IMR-90 (cell line): ENCODE data around the gene GBP6. TPM values are rescaled to one million over a fixed set of nuclear protein-coding genes. Genes with fewer than 3 reads are reported as not detected.

Experiments
- ATAC-seq: fragments of 200-7000 bp; cut with Tn5 transposase; 2 replicates; pipeline ENCODE4 v1.9.1; 2020; ENCODE audit warnings: low read depth, mild to moderate bottlenecking, moderate library complexity
- BruUV-seq: library from RNA; stranded (reverse); fragments of 400-500 nt; replicated peaks from 2 replicates; lab custom pipeline; 2021; lab: Mats Ljungman, UMichigan
- CTCF ChIA-PET: fragments of 300-600 bp; formaldehyde crosslinking; extraction: SDS; loops from one replicate; lab custom pipeline; 2021; ENCODE audit warnings: antibody characterized with exemption; lab: Yijun Ruan, JAX
- POLR2A ChIA-PET: fragments of 300-600 bp; sonication (Branson Sonifier 250); formaldehyde crosslinking; loops from one replicate; lab custom pipeline; 2022; ENCODE audit warnings: antibody characterized with exemption; ENCODE audit not compliant: unreplicated experiment; lab: Charles Lee
- DNase-seq: peaks from one replicate; pipeline ENCODE4 v3.0.0; 2013
- H2AFZ ChIP-seq: replicated peaks from 2 replicates; pipeline ENCODE3; 2013; ENCODE audit warnings: low read length, mild to moderate bottlenecking; ENCODE audit not compliant: poor library complexity
- H2AK5ac ChIP-seq: 2 replicates; pipeline ENCODE4 v1.6.1; 2013; ENCODE audit warnings: low read depth, low read length, inconsistent platforms
- H2AK9ac ChIP-seq: replicated peaks from 2 replicates; pipeline ENCODE3; 2013; ENCODE audit warnings: mild to moderate bottlenecking, low read depth, low read length, moderate library complexity; ENCODE audit not compliant: poor library complexity
- H2BK120ac ChIP-seq: 2 replicates; pipeline ENCODE4 v1.6.1; 2013; ENCODE audit warnings: low read depth, low read length, inconsistent platforms
- H2BK15ac ChIP-seq: 3 replicates; pipeline ENCODE4 v1.6.1; 2013; ENCODE audit warnings: low read depth, low read length, inconsistent platforms
- H2BK20ac ChIP-seq: 2 replicates; pipeline ENCODE4 v1.6.1; 2013; ENCODE audit warnings: low read depth, mild to moderate bottlenecking, inconsistent platforms, low read length, moderate library complexity
- H2BK5ac ChIP-seq: 2 replicates; pipeline ENCODE4 v1.6.1; 2013; ENCODE audit warnings: mild to moderate bottlenecking, low read depth, low read length, inconsistent platforms; ENCODE audit not compliant: poor library complexity, severe bottlenecking
- H3K14ac ChIP-seq: replicated peaks from 2 replicates; pipeline ENCODE4 v1.6.1; 2013; ENCODE audit warnings: low read depth, low read length, inconsistent platforms
- H3K18ac ChIP-seq: 2 replicates; pipeline ENCODE4 v1.6.1; 2013; ENCODE audit warnings: low read depth, low read length, control low read depth
- H3K23ac ChIP-seq: 2 replicates; pipeline ENCODE4 v1.6.1; 2013; ENCODE audit warnings: low read depth, low read length, inconsistent platforms
- H3K27ac ChIP-seq: 2 replicates; pipeline ENCODE4 v1.5.1; 2013; ENCODE audit warnings: mild to moderate bottlenecking, control low read depth, low read length; ENCODE audit not compliant: insufficient read depth
- H3K27me3 ChIP-seq: 2 replicates; pipeline ENCODE4 v1.6.1; 2013; ENCODE audit warnings: low read length; ENCODE audit not compliant: control insufficient read depth, insufficient read depth
- H3K36me3 ChIP-seq: 2 replicates; pipeline ENCODE4 v1.6.1; 2013; ENCODE audit warnings: low read length, mixed read lengths; ENCODE audit not compliant: control insufficient read depth, insufficient read depth
- H3K4ac ChIP-seq: 2 replicates; pipeline ENCODE4 v1.6.1; 2013; ENCODE audit warnings: low read depth, low read length, inconsistent platforms
- H3K4me1 ChIP-seq: 2 replicates; pipeline ENCODE4 v1.6.1; 2013; ENCODE audit warnings: low read length, mixed read lengths; ENCODE audit not compliant: control insufficient read depth, insufficient read depth
- H3K4me2 ChIP-seq: 2 replicates; pipeline ENCODE4 v1.6.1; 2013; ENCODE audit warnings: low read depth, mild to moderate bottlenecking, control low read depth, low read length, moderate library complexity
- H3K4me3 ChIP-seq: 2 replicates; pipeline ENCODE4 v1.5.1; 2013; ENCODE audit warnings: low read depth, mild to moderate bottlenecking, control low read depth, low read length, moderate library complexity; ENCODE audit not compliant: insufficient read depth
- H3K56ac ChIP-seq: 2 replicates; pipeline ENCODE4 v1.6.1; 2013; ENCODE audit warnings: low read length, inconsistent platforms; ENCODE audit not compliant: insufficient read depth; ENCODE audit errors: extremely low read depth
- H3K79me1 ChIP-seq, 2 experiments: 2 replicates each; pipeline ENCODE4 v1.6.1; 2013; ENCODE audit warnings: low read length in 2 of 2, inconsistent platforms in 1 of 2, low read depth in 1 of 2
- H3K9ac ChIP-seq: 2 replicates; pipeline ENCODE4 v1.6.1; 2013; ENCODE audit warnings: low read depth, low read length, control low read depth
- H3K9me1 ChIP-seq: 2 replicates; pipeline ENCODE4 v1.6.1; 2013; ENCODE audit warnings: low read length, inconsistent platforms; ENCODE audit not compliant: insufficient read depth
- H3K9me3 ChIP-seq: 2 replicates; pipeline ENCODE4 v1.6.1; 2013; ENCODE audit warnings: low read length; ENCODE audit not compliant: control insufficient read depth, insufficient read depth
- H4K20me1 ChIP-seq: 2 replicates; pipeline ENCODE4 v1.6.1; 2013; ENCODE audit warnings: low read length, inconsistent platforms; ENCODE audit not compliant: insufficient read depth
- H4K5ac ChIP-seq: 2 replicates; pipeline ENCODE4 v1.6.1; 2013; ENCODE audit warnings: mild to moderate bottlenecking, low read depth, low read length, control low read depth
- H4K8ac ChIP-seq, 2 experiments: 2 replicates each; pipeline ENCODE4 v1.6.1; 2013; ENCODE audit warnings: low read depth in 2 of 2, low read length in 2 of 2, control low read depth in 1 of 2, inconsistent platforms in 1 of 2
- H4K91ac ChIP-seq: 2 replicates; pipeline ENCODE4 v1.6.1; 2013; ENCODE audit warnings: low read depth, low read length, inconsistent platforms; ENCODE audit not compliant: insufficient read depth
- BHLHE40 ChIP-seq: fragments of 150-350 bp; IDR thresholded peaks from 2 replicates; pipeline ENCODE4 v1.6.1; 2016; ENCODE audit warnings: mild to moderate bottlenecking, low read depth, low read length
- CEBPB ChIP-seq: IDR thresholded peaks from 2 replicates; pipeline ENCODE4 v1.6.1; 2012; ENCODE audit warnings: low read depth, low read length, improper control_type of control experiment
- CHD1 ChIP-seq: IDR thresholded peaks from 2 replicates; pipeline ENCODE4 v1.6.1; 2012; ENCODE audit warnings: low read depth, low read length, improper control_type of control experiment
- CTCF ChIP-seq: conservative IDR thresholded peaks from 2 replicates; pipeline ENCODE4 v1.5.1; 2012; ENCODE audit warnings: mild to moderate bottlenecking, low read depth, low read length, improper control_type of control experiment
- ELK1 ChIP-seq: fragments of 150-350 bp; IDR thresholded peaks from 2 replicates; pipeline ENCODE4 v1.6.1; 2016; ENCODE audit warnings: low read depth, mild to moderate bottlenecking, low read length, moderate library complexity, borderline replicate concordance
- FOS ChIP-seq: fragments of 150-350 bp; IDR thresholded peaks from 2 replicates; pipeline ENCODE4 v1.6.1; 2016; ENCODE audit warnings: low read depth, low read length
- MXI1 ChIP-seq: IDR thresholded peaks from 2 replicates; pipeline ENCODE4 v1.6.1; 2012; ENCODE audit warnings: low read depth, mild to moderate bottlenecking, low read length, moderate library complexity, borderline replicate concordance
- NFE2L2 ChIP-seq: fragments of 150-350 bp; IDR thresholded peaks from 2 replicates; pipeline ENCODE4 v1.6.1; 2016; ENCODE audit warnings: low read depth, mild to moderate bottlenecking, low read length
- POLR2A ChIP-seq: IDR thresholded peaks from 2 replicates; pipeline ENCODE4 v1.6.1; 2012; ENCODE audit warnings: mild to moderate bottlenecking, low read depth, low read length
- RAD21 ChIP-seq: IDR thresholded peaks from 2 replicates; pipeline ENCODE4 v1.6.1; 2012; ENCODE audit warnings: low read length, improper control_type of control experiment
- RFX5 ChIP-seq: IDR thresholded peaks from 2 replicates; pipeline ENCODE4 v1.8.0; 2012; ENCODE audit warnings: low read depth, mild to moderate bottlenecking, low read length, moderate library complexity
- SMC3 ChIP-seq: fragments of 150-350 bp; IDR thresholded peaks from 2 replicates; pipeline ENCODE4 v1.6.1; 2016; ENCODE audit warnings: low read depth, mild to moderate bottlenecking, antibody characterized with exemption, low read length, moderate library complexity
- WGBS, 2 experiments: methylation state at CpG; one replicate each; pipeline versions ENCODE4 v1.1.5 to v1.1.7; 2013; ENCODE audit warnings: missing lambda C conversion rate in 2 of 2; ENCODE audit not compliant: insufficient read length in 1 of 2; ENCODE audit errors: extremely low coverage in 2 of 2; 5-methylcytosine and 5-hydroxymethylcytosine counted together
- dilution Hi-C: fragments of 300-500 bp; cut with HindIII; formaldehyde crosslinking; loops from one replicate; pipeline ENCODE4 v1.14.3; 2018; ENCODE audit warnings: low sequenced_read_pairs; ENCODE audit not compliant: unreplicated experiment
- in situ Hi-C: fragments of 300-500 bp; cut with MboI; formaldehyde crosslinking; loops from 3 replicates; pipeline ENCODE4 v1.14.3; 2019; ENCODE audit warnings: low sequenced_read_pairs, inconsistent platforms, mixed read lengths
- intact Hi-C: fragments of 100-400 bp; cut with micrococcal nuclease; formaldehyde crosslinking; loops from 2 replicates; pipeline ENCODE4 v1.10.0; 2022
- polyA plus RNA-seq, 3 experiments: library from polyadenylated mRNA; depleted of rRNA; stranded (reverse); fragments of >200 nt; gene quantifications; 2 replicates each; pipeline ENCODE4 v1.2.3, GENCODE V29; 2012; ENCODE audit warnings: low replicate concordance in 1 of 3
- total RNA-seq: library from RNA; depleted of rRNA; stranded (reverse); fragments of >200 nt; gene quantifications from 2 replicates; pipeline ENCODE4 v1.2.3, GENCODE V29; 2012
- TF ChIP-seq, protein P1 (sequence below): fragments of 150-350 bp; IDR thresholded peaks from 2 replicates; pipeline ENCODE4 v1.6.1; 2017; ENCODE audit warnings: mild to moderate bottlenecking, antibody characterized with exemption, low read length, low read depth

GBP6 gene
- total and polyA plus RNA-seq, 2 of the 4 experiments (the other 2 are of a cell fraction), result not detected

- Histone ChIP-seq H3K9ac (no peak overlapping the region), H3K9me3 (no peaks in the 10 kb centered on the region), H2BK20ac (no peak overlapping the region), H3K56ac (no peak overlapping the region), H2AK9ac (no peak overlapping the region), H4K91ac (no peak overlapping the region), H4K5ac (no peak overlapping the region), H3K27me3 (peaks cover 2% of the 10 kb centered on the region; the same call in 1 of the 2 replicates), H3K36me3 (no peaks in the 10 kb centered on the region), H4K8ac (no peak overlapping the region), H3K9me1 (no peaks in the 10 kb centered on the region), H3K14ac (no peak overlapping the region), H3K4me2 (no peak overlapping the region), H3K4ac (no peak overlapping the region), H2BK120ac (no peak overlapping the region), H3K27ac (no peak overlapping the region), H3K4me1 (no peaks in the 10 kb centered on the region), H2AK5ac (no peak overlapping the region), H2BK5ac (no peak overlapping the region), H3K18ac (no peak overlapping the region), H4K20me1 (no peaks in the 10 kb centered on the region), H3K4me3 (no peak overlapping the region), H3K23ac (no peak overlapping the region), H3K79me1 (no peaks in the 10 kb centered on the region), H2BK15ac (no peak overlapping the region), H2AFZ (no peak overlapping the region)
- DNase-seq (no peak), ATAC-seq (no peak)
- 17% methylated on average over 1 of the region's 3 CpGs; no CpG with 5 or more reads in 1 of the 2 experiments for WGBS, 2 experiments
- intact Hi-C loops (no loop called here), in situ Hi-C loops (no loop called here), dilution Hi-C loops (no loop called here)
- ChIA-PET CTCF (interaction anchor here (0.7 to 1.1 kb wide), 2 partner anchors 276 to 561 kb away, joined by 3 read pairs; no protein-coding TSS in a partner anchor), POLR2A (no interaction called here)
- TF ChIP-seq NFE2L2 (no peak), CHD1 (no peak), FOS (no peak), SMC3 (no peak), ELK1 (no peak), RFX5 (no peak), CEBPB (no peak), POLR2A (no peak), CTCF (no peak), BHLHE40 (no peak), RAD21 (no peak), MXI1 (no peak)
- TF ChIP-seq, protein P1, sequence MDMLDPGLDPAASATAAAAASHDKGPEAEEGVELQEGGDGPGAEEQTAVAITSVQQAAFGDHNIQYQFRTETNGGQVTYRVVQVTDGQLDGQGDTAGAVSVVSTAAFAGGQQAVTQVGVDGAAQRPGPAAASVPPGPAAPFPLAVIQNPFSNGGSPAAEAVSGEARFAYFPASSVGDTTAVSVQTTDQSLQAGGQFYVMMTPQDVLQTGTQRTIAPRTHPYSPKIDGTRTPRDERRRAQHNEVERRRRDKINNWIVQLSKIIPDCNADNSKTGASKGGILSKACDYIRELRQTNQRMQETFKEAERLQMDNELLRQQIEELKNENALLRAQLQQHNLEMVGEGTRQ, result no peak
- no TSS peak for BruUV-seq
Observed at GRCh38 chr1:89361681-89362080, 2.2 kb upstream of the GBP6 start.
